Renal cortical epithelial cell (primary cell): Measurements from ENCODE around the gene HS6ST1. TPM values are rescaled to one million over a fixed set of nuclear protein-coding genes. Genes with fewer than 3 reads are reported as not detected.
"Not testable (repeated sequence)": the region's sequence is repeated elsewhere in the genome, so short reads cannot be mapped to it uniquely, and the experiment has no call there.

ENCODE experiments used
- DNase-seq: peaks from one replicate; pipeline ENCODE4 v3.0.0-alpha.2; 2011; ENCODE audit warnings: low read depth
- total RNA-seq: library from RNA; depleted of rRNA; stranded (reverse); fragments of >200 nt; gene quantifications from 2 replicates; pipeline ENCODE4 v1.2.3, GENCODE V29; 2014

Gene HS6ST1
- total RNA-seq, 1 donor from 2014 or later = 32.4 TPM

- DNase-seq = not testable (repeated sequence)
Measured at GRCh38 chr2:128268611-128269010, 50.1 kb downstream of the HS6ST1 start.

GRCh38 chr2:128268145-128268544 is 50.5 kb downstream of the HS6ST1 start:
- not testable (repeated sequence) for DNase-seq

GRCh38 chr2:128267649-128268048 is 51.0 kb downstream of the HS6ST1 start:
- not testable (repeated sequence) for DNase-seq

- DNase-seq = not testable (repeated sequence)
Measured at GRCh38 chr2:128267197-128267596, 51.5 kb downstream of the HS6ST1 start.

- DNase-seq = not testable (repeated sequence)
Measured at GRCh38 chr2:128266463-128266862, 52.2 kb downstream of the HS6ST1 start.

- not testable (repeated sequence) for DNase-seq
Measured at GRCh38 chr2:128265608-128265993, 53.1 kb downstream of the HS6ST1 start.

GRCh38 chr2:128264881-128265607 is 53.6 kb downstream of the HS6ST1 start:
- DNase-seq = no peak

GRCh38 chr2:128263902-128264331 is 54.8 kb downstream of the HS6ST1 start:
- DNase-seq = no peak

- DNase-seq = no peak
Measured at GRCh38 chr2:128262315-128263253, 56.1 kb downstream of the HS6ST1 start.

- DNase-seq = no peak
Measured at GRCh38 chr2:128261245-128262128, 57.2 kb downstream of the HS6ST1 start.

- no peak for DNase-seq
Measured at GRCh38 chr2:128260239-128261138, 58.2 kb downstream of the HS6ST1 start.

GRCh38 chr2:128259585-128259984 is 59.1 kb downstream of the HS6ST1 start:
- DNase-seq = no peak

- no peak for DNase-seq
Measured at GRCh38 chr2:128258218-128258617, 60.5 kb downstream of the HS6ST1 start.

GRCh38 chr2:128252501-128252900 is 66.2 kb downstream of the HS6ST1 start:
- no peak for DNase-seq

- not testable (repeated sequence) for DNase-seq
Measured at GRCh38 chr2:128252086-128252485, 66.6 kb downstream of the HS6ST1 start.

GRCh38 chr2:128250229-128251025 is 68.2 kb downstream of the HS6ST1 start:
- no peak for DNase-seq

- DNase-seq = no peak
Measured at GRCh38 chr2:128249555-128249954, 69.1 kb downstream of the HS6ST1 start.

GRCh38 chr2:128245813-128246212 is 72.9 kb downstream of the HS6ST1 start:
- DNase-seq = no peak

GRCh38 chr2:128241896-128242295 is 76.8 kb downstream of the HS6ST1 start:
- no peak for DNase-seq
